ENCODE data around the gene CD79A.

CD79A gene

DNA sequence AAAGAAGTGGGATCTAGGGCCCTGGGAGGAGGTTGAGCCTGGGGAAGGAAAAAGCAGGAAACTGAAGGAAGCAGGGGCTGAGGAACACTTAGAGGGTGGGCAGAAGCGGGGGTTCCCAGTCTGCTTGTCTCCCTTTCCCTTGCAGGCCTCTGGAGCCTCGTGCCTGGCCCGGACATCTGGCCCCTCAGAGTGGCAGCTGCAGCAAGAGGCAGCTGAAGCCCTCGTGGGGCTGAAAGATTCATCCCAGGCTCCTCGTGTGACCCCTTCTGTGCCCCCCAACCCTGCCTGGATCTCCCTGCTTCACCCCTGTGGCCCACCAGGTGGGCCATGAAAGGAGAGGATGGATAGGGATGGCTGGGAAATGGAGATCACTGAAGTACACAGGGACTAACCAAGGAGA lies 26.7 kb upstream of the CD79A start:
- no peak overlapping the region for H3K4me3 ChIP-seq (ENCODE audit: low read depth, low read length)
- H3K9me3 ChIP-seq (ENCODE audit: control insufficient read depth, insufficient read depth, low read length) = no peaks in the 10 kb centered on the region
- no peaks in the 10 kb centered on the region; the same call in 1 of the 2 replicates for H3K27me3 ChIP-seq (ENCODE audit: control insufficient read depth, insufficient read depth, low read length)
- H3K36me3 ChIP-seq (ENCODE audit: control insufficient read depth, insufficient read depth, low read length) = no peaks in the 10 kb centered on the region
- peaks cover 4% of the 10 kb centered on the region; the same call in 1 of the 2 replicates for H3K4me1 ChIP-seq (ENCODE audit: control insufficient read depth, insufficient read depth, low read length)
- H3K9ac ChIP-seq (ENCODE audit: low read depth, low read length) = no peak overlapping the region
- no peak overlapping the region for H3K27ac ChIP-seq (ENCODE audit: low read depth, low read length)

DNA sequence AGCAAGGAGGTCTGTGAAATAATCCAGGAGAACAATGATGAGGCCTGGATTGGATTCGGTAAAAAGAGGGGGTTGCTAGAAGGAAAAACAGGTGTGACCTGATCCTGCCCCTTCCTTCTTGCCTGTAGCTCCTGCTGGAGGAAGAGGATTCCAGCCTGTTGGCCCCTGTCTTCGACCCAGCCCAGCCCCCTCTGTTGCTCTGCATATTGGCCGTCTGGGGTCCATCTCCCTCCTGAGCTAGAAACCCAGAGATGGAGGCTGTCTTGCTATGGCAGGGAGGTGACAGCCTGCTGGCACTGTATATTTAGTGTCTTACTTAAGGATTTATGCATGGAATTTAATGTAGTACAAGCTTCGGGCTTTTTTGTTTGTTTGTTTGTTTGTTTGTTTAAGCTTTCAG lies 25.6 kb upstream of the CD79A start:
- Histone ChIP-seq H3K9me3 (ENCODE audit: control insufficient read depth, insufficient read depth, low read length) (no peaks in the 10 kb centered on the region), H3K4me3 (ENCODE audit: low read depth, low read length) (no peak overlapping the region), H3K4me1 (ENCODE audit: control insufficient read depth, insufficient read depth, low read length) (peaks cover 4% of the 10 kb centered on the region; the same call in 1 of the 2 replicates), H3K27ac (ENCODE audit: low read depth, low read length) (no peak overlapping the region), H3K9ac (ENCODE audit: low read depth, low read length) (no peak overlapping the region), H3K36me3 (ENCODE audit: control insufficient read depth, insufficient read depth, low read length) (no peaks in the 10 kb centered on the region), H3K27me3 (ENCODE audit: control insufficient read depth, insufficient read depth, low read length) (no peaks in the 10 kb centered on the region; the same call in 1 of the 2 replicates)

DNA sequence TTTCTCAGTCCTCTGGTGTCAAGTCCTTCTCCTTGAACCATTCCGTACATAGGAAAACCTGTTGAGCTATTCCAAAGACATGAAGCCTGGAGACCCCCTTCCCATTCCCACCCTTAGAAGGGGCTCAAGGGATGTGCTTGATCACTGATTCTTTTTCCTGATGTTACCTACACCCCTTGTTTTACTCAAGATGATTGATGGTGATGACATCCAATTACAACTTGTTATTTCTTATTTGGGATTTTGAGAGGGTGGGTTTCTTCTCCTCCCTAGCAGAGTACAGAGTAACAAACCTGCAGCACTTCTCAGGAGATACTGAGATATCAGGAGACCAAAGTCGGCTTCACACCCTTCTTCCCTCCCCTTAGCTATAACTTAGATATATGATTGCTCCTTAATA lies 23.7 kb upstream of the CD79A start:
- no peak overlapping the region for H3K4me3 ChIP-seq (ENCODE audit: low read depth, low read length)
- H3K27me3 ChIP-seq (ENCODE audit: control insufficient read depth, insufficient read depth, low read length) = no peaks in the 10 kb centered on the region; the same call in 1 of the 2 replicates
- H3K36me3 ChIP-seq (ENCODE audit: control insufficient read depth, insufficient read depth, low read length) = no peaks in the 10 kb centered on the region
- H3K9ac ChIP-seq (ENCODE audit: low read depth, low read length) = no peak overlapping the region
- no peak overlapping the region for H3K27ac ChIP-seq (ENCODE audit: low read depth, low read length)
- peaks cover 4% of the 10 kb centered on the region; the same call in 1 of the 2 replicates for H3K4me1 ChIP-seq (ENCODE audit: control insufficient read depth, insufficient read depth, low read length)
- H3K9me3 ChIP-seq (ENCODE audit: control insufficient read depth, insufficient read depth, low read length) = no peaks in the 10 kb centered on the region

DNA sequence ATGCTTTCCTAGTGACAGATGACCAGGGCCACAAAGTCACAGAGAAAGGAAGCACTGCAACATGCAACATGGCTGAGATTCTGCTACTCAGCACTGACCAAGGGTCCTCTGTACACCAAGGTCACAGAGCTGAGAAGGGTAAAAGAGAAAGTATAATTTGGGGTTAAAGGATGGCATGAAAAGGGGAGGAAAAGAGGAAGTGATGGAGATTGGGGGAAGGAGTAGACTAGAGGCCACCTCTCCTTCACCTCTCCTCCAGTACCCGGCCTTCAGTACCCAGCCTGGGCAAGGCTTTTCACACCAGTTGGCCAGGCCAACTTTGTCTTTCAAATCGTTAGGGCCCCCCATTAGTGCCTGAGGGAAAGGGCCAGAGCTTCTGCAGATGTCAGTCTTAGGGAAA lies 23.3 kb upstream of the CD79A start:
- Histone ChIP-seq H3K27me3 (ENCODE audit: control insufficient read depth, insufficient read depth, low read length) (no peaks in the 10 kb centered on the region; the same call in 1 of the 2 replicates), H3K36me3 (ENCODE audit: control insufficient read depth, insufficient read depth, low read length) (no peaks in the 10 kb centered on the region), H3K9ac (ENCODE audit: low read depth, low read length) (no peak overlapping the region), H3K9me3 (ENCODE audit: control insufficient read depth, insufficient read depth, low read length) (no peaks in the 10 kb centered on the region), H3K4me3 (ENCODE audit: low read depth, low read length) (no peak overlapping the region), H3K27ac (ENCODE audit: low read depth, low read length) (no peak overlapping the region), H3K4me1 (ENCODE audit: control insufficient read depth, insufficient read depth, low read length) (peaks cover 4% of the 10 kb centered on the region; the same call in 1 of the 2 replicates)

DNA sequence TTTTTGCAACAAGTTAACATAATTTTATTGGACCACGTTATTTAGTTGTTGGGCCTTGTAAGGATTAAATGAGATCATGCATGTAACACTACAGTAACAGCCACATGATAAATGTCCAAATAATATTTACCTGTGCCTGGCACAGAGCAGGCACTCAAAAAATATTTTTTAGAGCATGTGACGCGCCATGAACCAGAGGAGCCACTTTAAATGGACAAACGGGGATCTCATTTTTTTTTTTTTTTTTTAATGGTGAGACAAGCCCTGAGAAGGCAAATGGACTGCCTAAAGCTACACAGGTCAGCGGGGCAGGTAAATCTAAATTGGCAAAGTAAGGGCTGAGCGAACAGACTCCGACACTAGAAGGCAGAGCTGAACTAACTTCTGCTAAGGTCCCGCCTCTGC lies 17.9 kb upstream of the CD79A start:
- peaks cover 38% of the 10 kb centered on the region for H3K36me3 ChIP-seq (ENCODE audit: control insufficient read depth, insufficient read depth, low read length)
- H3K9ac ChIP-seq (ENCODE audit: low read depth, low read length) = no peak overlapping the region
- peak overlapping the region; percentile 24 for H3K27ac ChIP-seq (ENCODE audit: low read depth, low read length)
- no peaks in the 10 kb centered on the region for H3K27me3 ChIP-seq (ENCODE audit: control insufficient read depth, insufficient read depth, low read length)
- no peaks in the 10 kb centered on the region for H3K9me3 ChIP-seq (ENCODE audit: control insufficient read depth, insufficient read depth, low read length)
- peak overlapping the region; percentile 30; the same call in 1 of the 2 replicates for H3K4me3 ChIP-seq (ENCODE audit: low read depth, low read length)
- H3K4me1 ChIP-seq (ENCODE audit: control insufficient read depth, insufficient read depth, low read length) = peaks cover 21% of the 10 kb centered on the region

DNA sequence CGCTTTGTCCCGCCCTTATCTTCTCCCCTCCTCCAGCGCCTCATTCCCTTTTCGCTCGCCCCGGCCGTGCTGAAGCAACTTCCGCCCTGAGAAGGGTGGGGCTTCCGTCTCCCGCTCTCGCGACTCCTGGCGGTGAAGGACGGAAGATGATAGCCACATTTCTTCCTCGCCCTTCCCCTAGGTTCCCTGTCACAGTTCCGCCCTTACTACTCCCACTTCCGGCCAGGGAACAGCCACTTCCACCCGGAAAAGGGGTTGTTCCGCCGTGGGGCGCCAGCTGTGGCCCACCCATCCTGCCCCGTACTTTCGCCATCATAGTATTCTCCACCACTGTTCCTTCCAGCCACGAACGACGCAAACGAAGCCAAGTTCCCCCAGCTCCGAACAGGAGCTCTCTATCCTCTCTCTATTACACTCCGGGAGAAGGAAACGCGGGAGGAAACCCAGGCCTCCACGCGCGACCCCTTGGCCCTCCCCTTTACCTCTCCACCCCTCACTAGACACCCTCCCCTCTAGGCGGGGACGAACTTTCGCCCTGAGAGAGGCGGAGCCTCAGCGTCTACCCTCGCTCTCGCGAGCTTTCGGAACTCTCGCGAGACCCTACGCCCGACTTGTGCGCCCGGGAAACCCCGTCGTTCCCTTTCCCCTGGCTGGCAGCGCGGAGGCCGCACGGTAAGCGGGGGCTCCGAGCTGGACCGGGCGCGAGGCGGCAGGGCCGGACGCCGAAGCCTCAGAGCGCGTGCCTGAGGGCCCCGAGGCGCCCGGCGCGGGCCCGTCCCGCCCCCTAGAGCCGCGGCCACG lies 17.3 kb upstream of the CD79A start, which contains the start of gene RPS19:
Gene RPS19 (plus strand): TSS at position 638 of the 801 bp plus-strand sequence. CDS start 520 bp downstream, outside the sequence.
- Histone ChIP-seq H3K27me3 (ENCODE audit: control insufficient read depth, insufficient read depth, low read length) (no peaks in the 10 kb centered on the region), H3K4me3 (ENCODE audit: low read depth, low read length) (peak within 1 kb of the TSS; percentile 79), H3K9ac (ENCODE audit: low read depth, low read length) (peak within 1 kb of the TSS; percentile 99), H3K27ac (ENCODE audit: low read depth, low read length) (peak within 1 kb of the TSS; percentile 92), H3K4me1 (ENCODE audit: control insufficient read depth, insufficient read depth, low read length) (peaks cover 21% of the 10 kb centered on the region), H3K9me3 (ENCODE audit: control insufficient read depth, insufficient read depth, low read length) (no peaks in the 10 kb centered on the region), H3K36me3 (ENCODE audit: control insufficient read depth, insufficient read depth, low read length) (peaks cover 44% of the 10 kb centered on the region)

DNA sequence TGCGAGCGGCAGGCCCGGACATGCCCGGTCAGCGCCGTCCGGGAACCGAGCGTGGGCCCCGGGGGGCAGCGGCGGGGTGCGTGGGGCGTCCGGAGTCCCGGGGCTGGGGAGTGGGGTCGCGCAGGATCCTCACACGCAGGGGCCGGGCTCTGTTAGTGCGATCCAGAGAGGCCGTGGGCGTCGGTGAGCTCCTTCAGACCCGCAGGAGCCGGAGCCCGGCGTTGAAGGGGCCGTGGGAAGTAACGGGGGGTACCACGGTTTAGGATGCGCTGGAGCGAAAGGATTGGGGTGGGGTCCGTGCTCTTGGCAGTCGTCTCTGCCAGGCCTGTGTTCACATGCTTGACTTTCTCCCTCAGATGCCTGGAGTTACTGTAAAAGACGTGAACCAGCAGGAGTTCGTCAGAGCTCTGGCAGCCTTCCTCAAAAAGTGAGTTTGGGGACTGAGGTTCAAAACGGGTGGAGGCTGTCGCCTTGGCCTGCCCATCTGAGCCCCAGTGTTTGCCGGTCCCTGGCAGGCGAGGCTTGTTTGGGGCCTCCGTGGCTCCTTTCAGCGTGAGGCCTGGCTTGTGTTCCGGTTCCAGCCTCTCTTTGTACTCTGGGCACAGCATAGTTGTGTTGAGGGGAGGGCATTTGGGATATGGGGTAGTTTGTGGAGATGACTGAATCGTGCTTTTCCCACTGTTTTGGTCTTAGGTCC lies 16.5 kb upstream of the CD79A start:
- Histone ChIP-seq H3K36me3 (ENCODE audit: control insufficient read depth, insufficient read depth, low read length) (peaks cover 51% of the 10 kb centered on the region), H3K9ac (ENCODE audit: low read depth, low read length) (peak overlapping the region; percentile 99), H3K27me3 (ENCODE audit: control insufficient read depth, insufficient read depth, low read length) (no peaks in the 10 kb centered on the region), H3K4me3 (ENCODE audit: low read depth, low read length) (peak overlapping the region; percentile 79), H3K4me1 (ENCODE audit: control insufficient read depth, insufficient read depth, low read length) (peaks cover 21% of the 10 kb centered on the region), H3K27ac (ENCODE audit: low read depth, low read length) (peak overlapping the region; percentile 92), H3K9me3 (ENCODE audit: control insufficient read depth, insufficient read depth, low read length) (no peaks in the 10 kb centered on the region)

DNA sequence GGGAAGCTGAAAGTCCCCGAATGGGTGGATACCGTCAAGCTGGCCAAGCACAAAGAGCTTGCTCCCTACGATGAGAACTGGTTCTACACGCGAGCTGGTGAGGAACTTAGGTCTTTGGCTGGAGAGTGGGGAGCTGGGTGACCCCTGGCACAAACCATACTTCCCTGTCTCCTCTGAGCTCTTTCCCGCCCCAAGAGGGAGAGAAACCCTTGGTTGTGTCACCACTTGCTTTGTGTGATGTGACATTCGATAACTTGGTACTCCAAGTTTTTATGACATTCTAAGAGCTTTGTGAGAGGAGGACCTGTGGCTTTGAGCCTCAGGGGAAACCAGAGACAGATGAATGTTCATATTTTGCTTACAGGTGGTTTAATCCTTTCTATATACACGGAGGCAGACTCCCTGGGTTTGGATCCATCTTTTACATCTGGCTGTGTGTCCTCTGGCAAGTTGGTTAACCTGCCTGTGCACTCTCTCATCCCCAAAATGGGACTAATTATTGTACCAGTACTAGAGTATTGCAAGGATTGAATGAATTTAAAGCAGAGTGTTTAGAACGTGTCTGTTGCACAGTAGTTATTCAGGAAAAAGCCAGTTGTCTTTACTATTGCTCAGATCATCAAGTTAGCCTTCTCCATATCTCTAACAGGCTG lies 15.8 kb upstream of the CD79A start:
- no peaks in the 10 kb centered on the region for H3K9me3 ChIP-seq (ENCODE audit: control insufficient read depth, insufficient read depth, low read length)
- peaks cover 21% of the 10 kb centered on the region for H3K4me1 ChIP-seq (ENCODE audit: control insufficient read depth, insufficient read depth, low read length)
- no peaks in the 10 kb centered on the region for H3K27me3 ChIP-seq (ENCODE audit: control insufficient read depth, insufficient read depth, low read length)
- peaks cover 55% of the 10 kb centered on the region for H3K36me3 ChIP-seq (ENCODE audit: control insufficient read depth, insufficient read depth, low read length)
- peak overlapping the region; percentile 79 for H3K4me3 ChIP-seq (ENCODE audit: low read depth, low read length)
- peak overlapping the region; percentile 92 for H3K27ac ChIP-seq (ENCODE audit: low read depth, low read length)
- peak overlapping the region; percentile 99 for H3K9ac ChIP-seq (ENCODE audit: low read depth, low read length)

DNA sequence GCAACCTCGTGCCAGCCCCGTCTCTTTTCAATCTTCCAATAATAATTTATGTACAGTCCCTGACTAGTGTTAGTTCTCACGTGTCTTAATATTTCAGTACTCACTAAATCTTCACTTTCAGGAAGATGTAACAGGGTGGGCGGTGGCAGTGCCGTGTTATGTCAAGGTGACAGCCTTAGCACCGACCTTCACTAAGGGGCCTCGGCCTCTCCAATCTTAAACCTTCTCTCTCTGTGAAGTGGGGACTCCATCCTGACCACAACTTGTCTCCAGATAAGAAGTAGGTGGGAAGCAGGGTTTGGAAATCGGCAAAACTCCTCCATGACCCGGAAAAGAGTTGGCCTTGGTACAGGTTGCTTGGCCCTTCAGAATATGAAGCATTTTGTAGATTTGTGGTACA lies 15.2 kb upstream of the CD79A start:
- peak overlapping the region; percentile 36 for H3K27ac ChIP-seq (ENCODE audit: low read depth, low read length)
- peaks cover 21% of the 10 kb centered on the region for H3K4me1 ChIP-seq (ENCODE audit: control insufficient read depth, insufficient read depth, low read length)
- H3K36me3 ChIP-seq (ENCODE audit: control insufficient read depth, insufficient read depth, low read length) = peaks cover 61% of the 10 kb centered on the region
- H3K9me3 ChIP-seq (ENCODE audit: control insufficient read depth, insufficient read depth, low read length) = no peaks in the 10 kb centered on the region
- no peaks in the 10 kb centered on the region for H3K27me3 ChIP-seq (ENCODE audit: control insufficient read depth, insufficient read depth, low read length)
- peak overlapping the region; percentile 99 for H3K9ac ChIP-seq (ENCODE audit: low read depth, low read length)
- peak overlapping the region; percentile 79 for H3K4me3 ChIP-seq (ENCODE audit: low read depth, low read length)

DNA sequence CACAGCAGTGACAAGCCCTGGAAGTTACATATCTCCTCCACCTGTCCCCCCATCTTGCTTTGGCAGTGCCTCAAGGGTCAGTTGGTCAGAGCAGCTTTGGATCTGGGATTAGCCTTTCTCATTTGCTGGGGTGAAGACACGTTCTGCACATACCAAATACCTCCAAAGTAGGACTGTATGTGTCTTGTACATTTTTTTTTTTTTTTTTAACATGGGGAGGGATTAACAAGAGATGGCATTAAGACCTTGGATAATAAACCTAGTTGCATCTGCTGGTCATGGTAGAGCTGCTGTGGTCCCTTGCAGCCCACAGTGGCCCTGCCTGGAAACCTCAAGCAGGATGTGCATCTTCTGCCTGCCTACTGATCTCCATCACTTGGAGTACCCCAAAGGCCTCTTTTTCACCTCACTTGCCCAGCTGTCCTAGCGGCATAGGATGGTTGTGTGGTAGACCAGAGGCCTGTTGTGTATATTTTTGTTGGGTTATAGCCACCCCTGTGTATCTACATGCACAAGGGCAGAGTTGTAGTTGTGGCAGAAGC lies 14.6 kb upstream of the CD79A start:
- no peaks in the 10 kb centered on the region for H3K27me3 ChIP-seq (ENCODE audit: control insufficient read depth, insufficient read depth, low read length)
- H3K4me1 ChIP-seq (ENCODE audit: control insufficient read depth, insufficient read depth, low read length) = peaks cover 21% of the 10 kb centered on the region
- peak overlapping the region; percentile 79; the same call in 1 of the 2 replicates for H3K4me3 ChIP-seq (ENCODE audit: low read depth, low read length)
- peak overlapping the region; percentile 99 for H3K9ac ChIP-seq (ENCODE audit: low read depth, low read length)
- H3K36me3 ChIP-seq (ENCODE audit: control insufficient read depth, insufficient read depth, low read length) = peaks cover 67% of the 10 kb centered on the region
- no peaks in the 10 kb centered on the region for H3K9me3 ChIP-seq (ENCODE audit: control insufficient read depth, insufficient read depth, low read length)
- H3K27ac ChIP-seq (ENCODE audit: low read depth, low read length) = peak overlapping the region; percentile 36

All from HUES48 (cell line).